HUES48 (cell line): Measurements from ENCODE around the gene STARD8.

ENCODE experiments used
- H3K27ac ChIP-seq: one replicate; pipeline ENCODE4 v1.7.0; 2013; ENCODE audit warnings: low read depth, low read length, inconsistent platforms
- H3K27me3 ChIP-seq: 2 replicates; pipeline ENCODE4 v1.6.1; 2013; ENCODE audit warnings: mild to moderate bottlenecking, low read length; ENCODE audit not compliant: control insufficient read depth, insufficient read depth
- H3K36me3 ChIP-seq: 2 replicates; pipeline ENCODE4 v1.6.1; 2013; ENCODE audit warnings: low read length; ENCODE audit not compliant: control insufficient read depth, insufficient read depth
- H3K4me1 ChIP-seq: 2 replicates; pipeline ENCODE4 v1.6.1; 2013; ENCODE audit warnings: mild to moderate bottlenecking, low read length; ENCODE audit not compliant: control insufficient read depth, insufficient read depth
- H3K4me3 ChIP-seq: 2 replicates; pipeline ENCODE4 v1.5.1; 2013; ENCODE audit warnings: mild to moderate bottlenecking, low read depth, low read length
- H3K9ac ChIP-seq: 2 replicates; pipeline ENCODE4 v1.6.1; 2013; ENCODE audit warnings: mild to moderate bottlenecking, low read depth, low read length, moderate library complexity
- H3K9me3 ChIP-seq: 2 replicates; pipeline ENCODE4 v1.6.1; 2013; ENCODE audit warnings: low read length; ENCODE audit not compliant: control insufficient read depth, insufficient read depth

STARD8 gene

GRCh38 chrX:68753218-68753617 is 105.8 kb downstream of the STARD8 start:
- H3K4me3 ChIP-seq, result no peak overlapping the region
- H3K4me1 ChIP-seq, result no peaks in the 10 kb centered on the region
- H3K9me3 ChIP-seq, result peaks cover 35% of the 10 kb centered on the region
- no peak overlapping the region for H3K27ac ChIP-seq
- H3K27me3 ChIP-seq, result no peaks in the 10 kb centered on the region
- no peaks in the 10 kb centered on the region for H3K36me3 ChIP-seq
- no peak overlapping the region for H3K9ac ChIP-seq

- H3K27ac ChIP-seq, result no peak overlapping the region
- peaks cover 39% of the 10 kb centered on the region for H3K9me3 ChIP-seq
- H3K4me1 ChIP-seq, result no peaks in the 10 kb centered on the region
- H3K4me3 ChIP-seq, result no peak overlapping the region
- no peaks in the 10 kb centered on the region for H3K27me3 ChIP-seq
- H3K36me3 ChIP-seq, result no peaks in the 10 kb centered on the region
- no peak overlapping the region for H3K9ac ChIP-seq
These were observed 106.9 kb downstream of the STARD8 start for GRCh38 chrX:68754406-68754805.

- peaks cover 38% of the 10 kb centered on the region for H3K9me3 ChIP-seq
- H3K9ac ChIP-seq, result no peak overlapping the region
- H3K27me3 ChIP-seq, result no peaks in the 10 kb centered on the region
- no peaks in the 10 kb centered on the region for H3K36me3 ChIP-seq
- H3K4me3 ChIP-seq, result no peak overlapping the region
- H3K27ac ChIP-seq, result no peak overlapping the region
- H3K4me1 ChIP-seq, result no peaks in the 10 kb centered on the region
These were observed 108.2 kb downstream of the STARD8 start for GRCh38 chrX:68755616-68756125.

- Histone ChIP-seq H3K27me3 (no peaks in the 10 kb centered on the region), H3K27ac (no peak overlapping the region), H3K9me3 (peaks cover 34% of the 10 kb centered on the region), H3K9ac (no peak overlapping the region), H3K36me3 (no peaks in the 10 kb centered on the region), H3K4me1 (no peaks in the 10 kb centered on the region), H3K4me3 (no peak overlapping the region)
These were observed 109.9 kb downstream of the STARD8 start for GRCh38 chrX:68757331-68757730.

- H3K27me3 ChIP-seq, result no peaks in the 10 kb centered on the region
- no peaks in the 10 kb centered on the region for H3K4me1 ChIP-seq
- H3K4me3 ChIP-seq, result no peak overlapping the region
- H3K27ac ChIP-seq, result no peak overlapping the region
- no peak overlapping the region for H3K9ac ChIP-seq
- peaks cover 34% of the 10 kb centered on the region for H3K9me3 ChIP-seq
- H3K36me3 ChIP-seq, result no peaks in the 10 kb centered on the region
These were observed 110.3 kb downstream of the STARD8 start for GRCh38 chrX:68757731-68758130.

GRCh38 chrX:68758671-68759070 is 111.2 kb downstream of the STARD8 start:
- peaks cover 26% of the 10 kb centered on the region for H3K9me3 ChIP-seq
- no peaks in the 10 kb centered on the region for H3K27me3 ChIP-seq
- H3K27ac ChIP-seq, result no peak overlapping the region
- H3K9ac ChIP-seq, result no peak overlapping the region
- H3K4me1 ChIP-seq, result no peaks in the 10 kb centered on the region
- no peak overlapping the region for H3K4me3 ChIP-seq
- no peaks in the 10 kb centered on the region for H3K36me3 ChIP-seq

GRCh38 chrX:68761086-68761485 is 113.6 kb downstream of the STARD8 start:
- H3K9ac ChIP-seq, result no peak overlapping the region
- no peaks in the 10 kb centered on the region for H3K36me3 ChIP-seq
- no peak overlapping the region for H3K27ac ChIP-seq
- H3K4me3 ChIP-seq, result no peak overlapping the region
- no peaks in the 10 kb centered on the region for H3K4me1 ChIP-seq
- H3K9me3 ChIP-seq, result peaks cover 24% of the 10 kb centered on the region
- no peaks in the 10 kb centered on the region for H3K27me3 ChIP-seq

GRCh38 chrX:68762766-68763165 is 115.3 kb downstream of the STARD8 start:
- Histone ChIP-seq H3K27me3 (no peaks in the 10 kb centered on the region), H3K4me3 (no peak overlapping the region), H3K27ac (no peak overlapping the region), H3K4me1 (no peaks in the 10 kb centered on the region), H3K9me3 (peaks cover 31% of the 10 kb centered on the region), H3K36me3 (no peaks in the 10 kb centered on the region), H3K9ac (no peak overlapping the region)

GRCh38 chrX:68763481-68763880 is 116.0 kb downstream of the STARD8 start:
- no peak overlapping the region for H3K9ac ChIP-seq

More at GRCh38 chrX:68763481-68763880, 116.0 kb downstream of the STARD8 start:
- Histone ChIP-seq H3K36me3 (no peaks in the 10 kb centered on the region), H3K27ac (no peak overlapping the region), H3K4me1 (no peaks in the 10 kb centered on the region), H3K27me3 (no peaks in the 10 kb centered on the region), H3K4me3 (no peak overlapping the region), H3K9me3 (peaks cover 34% of the 10 kb centered on the region)
